ENCODE results near the gene EFCAB12.
A peak's percentile ranks its signal among the peaks of the same experiment; 100 is the strongest.

EFCAB12 gene

DNA sequence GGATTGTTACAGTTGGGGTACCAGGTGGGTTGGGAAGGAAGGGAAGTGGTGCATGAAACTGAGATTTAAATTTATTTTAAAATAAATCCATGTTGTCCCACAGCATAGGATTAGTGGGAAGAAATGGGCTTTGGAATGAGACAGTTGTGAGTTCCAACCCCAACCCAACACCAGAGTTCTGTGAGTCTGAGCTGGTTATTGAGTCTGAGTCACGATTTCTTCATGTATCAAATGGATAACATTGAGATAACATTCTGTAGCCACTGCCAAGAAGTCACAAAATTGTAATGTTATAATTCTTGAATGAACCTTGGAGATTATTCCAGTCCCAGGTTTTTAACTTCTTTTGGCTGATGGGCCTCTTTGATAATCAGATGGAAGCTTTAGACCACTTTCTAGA lies 25.3 kb upstream of the EFCAB12 start:
- no peak overlapping the region for H4K91ac ChIP-seq (ENCODE audit: low read length)
- no peak overlapping the region for H3K4ac ChIP-seq (ENCODE audit: low read depth in 1 of 2, low read length in 2 of 2)
- H2BK15ac ChIP-seq (ENCODE audit: low read depth, poor library complexity, severe bottlenecking) = no peak overlapping the region
- H3K18ac ChIP-seq (ENCODE audit: low read depth in 1 of 2, low read length in 2 of 2) = no peak overlapping the region
- no peak overlapping the region for H3K9ac ChIP-seq (ENCODE audit: low read length)
- no peak overlapping the region for H2BK12ac ChIP-seq (ENCODE audit: low read length in 2 of 2)
- H3K27me3 ChIP-seq (ENCODE audit: control insufficient read depth in 1 of 2, insufficient read depth in 1 of 2, low read length in 2 of 2) = no peaks in the 10 kb centered on the region
- no peak overlapping the region for H3K4me3 ChIP-seq (ENCODE audit: insufficient read depth in 1 of 2, low read depth in 1 of 2, low read length in 2 of 2)
- no peak overlapping the region for H2AK5ac ChIP-seq (ENCODE audit: low read length, severe bottlenecking)
- no peaks in the 10 kb centered on the region for H3K4me1 ChIP-seq (ENCODE audit: control insufficient read depth, insufficient read depth, low read depth, low read length)
- no peaks in the 10 kb centered on the region for H3K79me1 ChIP-seq (replicated peaks; ENCODE audit: low read length, poor library complexity, severe bottlenecking)
- DNase-seq = no peak
- H2BK120ac ChIP-seq (ENCODE audit: low read depth, low read length) = no peak overlapping the region
- H3K4me2 ChIP-seq (ENCODE audit: low read length, poor library complexity, severe bottlenecking) = no peak overlapping the region
- H3K23ac ChIP-seq (ENCODE audit: low read length in 2 of 2) = no peak overlapping the region
- H2AFZ ChIP-seq (ENCODE audit: low read depth, low read length) = no peak overlapping the region
- H3K27ac ChIP-seq (ENCODE audit: low read length, poor library complexity, severe bottlenecking) = no peak overlapping the region
- H2BK5ac ChIP-seq (ENCODE audit: low read depth, low read length, poor library complexity, severe bottlenecking) = no peak overlapping the region
- H3K9me3 ChIP-seq (ENCODE audit: control insufficient read depth, low read length) = no peaks in the 10 kb centered on the region
- no CpG with 5 or more reads among the region's 1 CpG for WGBS
- H3K14ac ChIP-seq (ENCODE audit: low read length in 2 of 2) = no peak overlapping the region
- H3K36me3 ChIP-seq (ENCODE audit: control insufficient read depth in 1 of 2, insufficient read depth in 2 of 2, low read depth in 1 of 2, low read length in 2 of 2) = peaks cover 11 to 62% of the 10 kb centered on the region in 2 experiments
- no peak overlapping the region for H4K8ac ChIP-seq (ENCODE audit: low read length)

DNA sequence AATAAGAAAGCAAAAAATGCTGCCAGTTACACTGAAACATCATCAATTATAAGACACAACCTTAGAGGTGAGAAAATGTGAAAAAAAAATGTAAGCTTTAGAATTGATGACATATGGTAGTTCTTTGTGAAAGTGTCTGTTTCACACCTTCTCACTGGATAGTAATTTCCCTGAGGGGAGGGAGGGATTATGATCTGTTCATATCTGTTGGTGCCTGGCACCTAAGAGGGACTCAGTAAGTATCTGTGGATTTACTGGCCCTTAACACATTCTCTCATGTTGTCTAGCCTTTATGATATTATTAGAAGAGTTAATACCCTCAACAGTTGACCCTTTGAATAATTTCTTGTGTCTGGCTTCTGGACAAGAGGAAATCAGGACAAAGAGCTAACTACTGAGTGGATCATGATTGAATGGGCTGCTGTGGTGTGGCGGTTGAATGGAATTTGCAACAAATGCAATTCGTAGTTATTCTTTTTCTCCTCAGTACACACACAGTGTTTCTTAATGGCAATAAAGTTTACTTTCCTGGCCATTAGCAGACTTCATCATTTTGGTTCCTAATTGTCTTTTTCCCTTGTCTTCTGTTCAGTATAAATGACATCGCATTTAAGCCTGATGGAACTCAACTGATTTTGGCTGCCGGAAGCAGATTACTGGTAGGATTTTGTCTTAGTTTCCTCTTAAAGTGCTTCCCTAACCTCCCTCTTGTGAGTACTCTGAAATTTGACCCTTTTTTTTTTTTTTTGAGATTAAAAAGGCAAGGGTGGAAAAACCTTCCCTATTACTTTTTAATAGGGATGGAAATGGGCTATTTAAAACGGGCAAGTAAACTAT lies 21.1 kb upstream of the EFCAB12 start:
- no peak overlapping the region for H3K4me2 ChIP-seq (ENCODE audit: low read length, poor library complexity, severe bottlenecking)
- no peak overlapping the region for H3K18ac ChIP-seq (ENCODE audit: low read depth in 1 of 2, low read length in 2 of 2)
- no peaks in the 10 kb centered on the region for H3K9me3 ChIP-seq (ENCODE audit: control insufficient read depth, low read length)
- no peak overlapping the region for H2AFZ ChIP-seq (ENCODE audit: low read depth, low read length)
- H3K23ac ChIP-seq (ENCODE audit: low read length in 2 of 2) = no peak overlapping the region
- H2BK15ac ChIP-seq (ENCODE audit: low read depth, poor library complexity, severe bottlenecking) = no peak overlapping the region
- WGBS = 40% methylated on average over 2 of the region's 5 CpGs
- peak overlapping the region; percentile 49 for H2AK5ac ChIP-seq (ENCODE audit: low read length, severe bottlenecking)
- peaks cover 6 to 37% of the 10 kb centered on the region in 2 experiments for H3K36me3 ChIP-seq (ENCODE audit: control insufficient read depth in 1 of 2, insufficient read depth in 2 of 2, low read depth in 1 of 2, low read length in 2 of 2)
- no peak for DNase-seq
- peaks cover 5% of the 10 kb centered on the region for H3K79me1 ChIP-seq (replicated peaks; ENCODE audit: low read length, poor library complexity, severe bottlenecking)
- H2BK5ac ChIP-seq (ENCODE audit: low read depth, low read length, poor library complexity, severe bottlenecking) = no peak overlapping the region
- H3K27me3 ChIP-seq (ENCODE audit: control insufficient read depth in 1 of 2, insufficient read depth in 1 of 2, low read length in 2 of 2) = no peaks in the 10 kb centered on the region
- no peak overlapping the region for H4K8ac ChIP-seq (ENCODE audit: low read length)
- no peak overlapping the region for H3K14ac ChIP-seq (ENCODE audit: low read length in 2 of 2)
- H3K27ac ChIP-seq (ENCODE audit: low read length, poor library complexity, severe bottlenecking) = peak overlapping the region; percentile 14
- no peak overlapping the region for H2BK120ac ChIP-seq (ENCODE audit: low read depth, low read length)
- no peak overlapping the region for H4K91ac ChIP-seq (ENCODE audit: low read length)
- H2BK12ac ChIP-seq (ENCODE audit: low read length in 2 of 2) = no peak overlapping the region
- H3K4me1 ChIP-seq (ENCODE audit: control insufficient read depth, insufficient read depth, low read depth, low read length) = peaks cover 9% of the 10 kb centered on the region
- H3K9ac ChIP-seq (ENCODE audit: low read length) = no peak overlapping the region
- H3K4ac ChIP-seq (ENCODE audit: low read depth in 1 of 2, low read length in 2 of 2) = no peak overlapping the region
- no peak overlapping the region for H3K4me3 ChIP-seq (ENCODE audit: insufficient read depth in 1 of 2, low read depth in 1 of 2, low read length in 2 of 2)

DNA sequence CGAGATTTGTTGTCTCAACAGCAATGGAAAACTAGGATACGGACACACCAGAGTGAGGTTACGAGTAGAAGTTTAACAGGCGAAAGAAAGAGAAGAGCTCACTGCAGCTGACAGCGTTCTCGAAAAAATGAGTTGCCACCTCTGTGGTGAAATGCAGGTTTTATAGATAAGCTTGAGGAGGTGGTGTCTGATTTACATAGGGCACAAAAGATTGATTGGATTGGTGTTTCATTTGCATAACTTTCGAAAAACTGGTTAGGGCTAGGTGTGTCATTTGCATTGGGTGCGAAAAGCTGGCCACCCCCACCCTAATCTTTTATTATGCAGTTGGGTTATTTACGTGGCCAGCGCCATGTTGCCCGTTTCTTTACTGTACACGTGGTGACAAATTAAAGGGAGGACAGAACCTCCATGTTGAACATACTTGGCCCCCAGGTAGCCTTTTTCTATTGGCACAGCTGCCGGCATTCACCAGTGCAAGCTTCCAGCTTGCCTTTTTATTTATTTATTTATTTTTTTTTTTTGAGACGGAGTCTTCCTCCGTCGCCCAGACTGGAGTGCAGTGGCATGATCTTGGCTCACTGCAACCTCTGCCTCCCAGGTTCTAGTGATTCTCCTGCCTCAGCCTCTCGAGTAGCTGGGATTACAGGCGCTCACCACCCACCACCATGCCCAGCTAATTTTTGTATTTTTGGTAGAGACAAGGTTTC lies 19.9 kb upstream of the EFCAB12 start:
- 83% methylated on average over 15 of the region's 18 CpGs for WGBS
- no peaks in the 10 kb centered on the region for H3K27me3 ChIP-seq (ENCODE audit: control insufficient read depth in 1 of 2, insufficient read depth in 1 of 2, low read length in 2 of 2)

DNA sequence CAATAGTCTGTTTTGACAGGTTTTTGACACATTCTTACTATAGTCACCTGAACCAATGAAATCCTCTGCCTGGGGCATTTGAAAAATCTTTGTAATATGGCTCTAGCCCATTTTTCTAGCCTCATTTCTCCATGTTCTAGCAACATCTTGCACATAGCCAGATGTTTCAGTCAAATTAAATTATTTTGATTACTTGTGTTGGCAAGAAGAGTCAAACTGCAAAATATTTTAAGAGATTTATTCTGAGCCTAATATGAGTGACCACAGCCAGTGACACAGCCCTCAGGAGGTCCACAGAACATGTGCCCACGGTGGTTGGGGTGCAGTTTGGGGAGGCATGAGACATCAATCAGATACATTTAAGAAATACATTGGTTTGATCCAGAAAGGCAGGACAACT lies 18.5 kb upstream of the EFCAB12 start:
- no peak overlapping the region for H3K23ac ChIP-seq (ENCODE audit: low read length in 2 of 2)
- no peaks in the 10 kb centered on the region for H3K27me3 ChIP-seq (ENCODE audit: control insufficient read depth in 1 of 2, insufficient read depth in 1 of 2, low read length in 2 of 2)
- no peak overlapping the region for H4K8ac ChIP-seq (ENCODE audit: low read length)
- H4K91ac ChIP-seq (ENCODE audit: low read length) = no peak overlapping the region
- H3K4me3 ChIP-seq (ENCODE audit: insufficient read depth in 1 of 2, low read depth in 1 of 2, low read length in 2 of 2) = no peak overlapping the region
- no peak overlapping the region for H3K14ac ChIP-seq (ENCODE audit: low read length in 2 of 2)
- DNase-seq = no peak
- H3K79me1 ChIP-seq (replicated peaks; ENCODE audit: low read length, poor library complexity, severe bottlenecking) = peaks cover 19% of the 10 kb centered on the region
- H3K36me3 ChIP-seq (ENCODE audit: control insufficient read depth in 1 of 2, insufficient read depth in 2 of 2, low read depth in 1 of 2, low read length in 2 of 2) = peaks cover 0 to 11% of the 10 kb centered on the region in 2 experiments
- no peak overlapping the region for H2BK120ac ChIP-seq (ENCODE audit: low read depth, low read length)
- H2AK5ac ChIP-seq (ENCODE audit: low read length, severe bottlenecking) = no peak overlapping the region
- no peak overlapping the region for H3K4ac ChIP-seq (ENCODE audit: low read depth in 1 of 2, low read length in 2 of 2)
- no peak overlapping the region for H3K18ac ChIP-seq (ENCODE audit: low read depth in 1 of 2, low read length in 2 of 2)
- H3K27ac ChIP-seq (ENCODE audit: low read length, poor library complexity, severe bottlenecking) = no peak overlapping the region
- no peak overlapping the region for H2AFZ ChIP-seq (ENCODE audit: low read depth, low read length)
- H2BK15ac ChIP-seq (ENCODE audit: low read depth, poor library complexity, severe bottlenecking) = no peak overlapping the region
- H3K9ac ChIP-seq (ENCODE audit: low read length) = no peak overlapping the region
- no peak overlapping the region for H2BK12ac ChIP-seq (ENCODE audit: low read length in 2 of 2)
- H3K4me1 ChIP-seq (ENCODE audit: control insufficient read depth, insufficient read depth, low read depth, low read length) = peaks cover 9% of the 10 kb centered on the region
- H2BK5ac ChIP-seq (ENCODE audit: low read depth, low read length, poor library complexity, severe bottlenecking) = no peak overlapping the region
- no peaks in the 10 kb centered on the region for H3K9me3 ChIP-seq (ENCODE audit: control insufficient read depth, low read length)
- WGBS = 84% methylated on average over 1 of the region's 1 CpG
- H3K4me2 ChIP-seq (ENCODE audit: low read length, poor library complexity, severe bottlenecking) = no peak overlapping the region

More for the DNA sequence above, 19.9 kb upstream of the EFCAB12 start:
- H2BK15ac ChIP-seq (ENCODE audit: low read depth, poor library complexity, severe bottlenecking) = no peak overlapping the region
- peaks cover 11% of the 10 kb centered on the region for H3K79me1 ChIP-seq (replicated peaks; ENCODE audit: low read length, poor library complexity, severe bottlenecking)
- H3K36me3 ChIP-seq (ENCODE audit: control insufficient read depth in 1 of 2, insufficient read depth in 2 of 2, low read depth in 1 of 2, low read length in 2 of 2) = peaks cover 4 to 25% of the 10 kb centered on the region in 2 experiments
- peak overlapping the region; percentile 10 for H2AK5ac ChIP-seq (ENCODE audit: low read length, severe bottlenecking)
- H3K23ac ChIP-seq (ENCODE audit: low read length in 2 of 2) = no peak overlapping the region
- H3K4me2 ChIP-seq (ENCODE audit: low read length, poor library complexity, severe bottlenecking) = no peak overlapping the region
- H3K4me1 ChIP-seq (ENCODE audit: control insufficient read depth, insufficient read depth, low read depth, low read length) = peaks cover 9% of the 10 kb centered on the region
- no peak overlapping the region for H3K4me3 ChIP-seq (ENCODE audit: insufficient read depth in 1 of 2, low read depth in 1 of 2, low read length in 2 of 2)
- no peak overlapping the region for H4K91ac ChIP-seq (ENCODE audit: low read length)
- H4K8ac ChIP-seq (ENCODE audit: low read length) = no peak overlapping the region
- H2BK12ac ChIP-seq (ENCODE audit: low read length in 2 of 2) = no peak overlapping the region
- H2AFZ ChIP-seq (ENCODE audit: low read depth, low read length) = no peak overlapping the region
- H2BK5ac ChIP-seq (ENCODE audit: low read depth, low read length, poor library complexity, severe bottlenecking) = no peak overlapping the region
- no peak overlapping the region for H3K14ac ChIP-seq (ENCODE audit: low read length in 2 of 2)
- no peak overlapping the region for H2BK120ac ChIP-seq (ENCODE audit: low read depth, low read length)
- H3K9ac ChIP-seq (ENCODE audit: low read length) = no peak overlapping the region
- no peak overlapping the region for H3K18ac ChIP-seq (ENCODE audit: low read depth in 1 of 2, low read length in 2 of 2)
- no peak for DNase-seq
- H3K4ac ChIP-seq (ENCODE audit: low read depth in 1 of 2, low read length in 2 of 2) = no peak overlapping the region
- H3K9me3 ChIP-seq (ENCODE audit: control insufficient read depth, low read length) = no peaks in the 10 kb centered on the region
- H3K27ac ChIP-seq (ENCODE audit: low read length, poor library complexity, severe bottlenecking) = peak overlapping the region; percentile 36
